Bronchus fibroblast of lung (primary cell): ENCODE results near the gene ZNF345. TPM values are rescaled to one million over a fixed set of nuclear protein-coding genes. Genes with fewer than 3 reads are reported as not detected.

Experiments used
- total RNA-seq: library from RNA; depleted of rRNA; stranded (reverse); fragments of >200 nt; gene quantifications from 2 replicates; pipeline ENCODE4 v1.2.3, GENCODE V29; 2015

Gene ZNF345
- total RNA-seq = 0.59 and 2.0 TPM in 2 replicates

DNA sequence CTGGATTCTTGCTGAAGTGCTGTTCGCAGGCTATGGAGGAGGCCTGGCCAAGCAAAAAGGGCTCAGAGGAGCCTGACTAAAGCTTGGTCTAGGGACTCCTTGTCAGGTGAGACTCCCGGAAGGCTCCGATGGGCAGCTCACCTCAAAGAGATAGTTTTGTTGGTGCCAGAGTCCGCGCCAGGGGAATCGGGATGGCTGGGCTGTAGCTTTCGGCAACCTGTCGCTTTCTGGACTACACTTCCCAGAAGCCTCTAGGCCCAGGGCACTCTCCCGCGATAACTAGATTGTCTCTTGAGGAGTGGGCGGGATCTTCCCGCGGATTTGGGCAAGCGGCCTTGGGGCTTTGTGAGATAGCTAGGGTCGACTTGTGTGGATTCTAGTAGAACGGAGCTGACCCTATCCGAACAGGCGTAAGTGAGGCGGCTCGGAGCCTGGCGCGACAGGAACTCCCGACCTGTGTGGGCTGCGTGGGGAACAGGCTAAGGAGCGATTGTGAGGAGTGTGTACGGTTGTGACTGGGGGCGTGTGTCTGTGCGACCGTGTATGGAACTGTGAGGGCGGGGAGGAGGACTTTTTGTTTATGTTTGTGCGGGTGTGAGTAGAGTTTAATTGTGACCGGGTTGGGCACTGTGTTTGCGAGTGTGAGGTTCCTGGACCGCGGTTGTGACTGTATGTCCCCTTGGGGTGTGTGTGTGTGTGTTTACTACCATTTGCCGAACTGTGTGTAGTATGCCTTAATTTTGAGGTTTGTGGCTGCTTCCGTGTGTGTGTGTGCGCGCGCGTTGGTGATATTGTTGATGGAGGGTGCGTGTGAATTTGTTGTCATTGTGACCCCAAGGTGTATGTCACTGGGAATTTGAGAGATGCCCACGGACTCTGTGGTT, at the start of gene ZNF345:
Gene ZNF345, plus strand, starts transcription at position 318 of the 884 bp plus-strand sequence. CDS start 25,955 bp downstream, outside the sequence.

DNA sequence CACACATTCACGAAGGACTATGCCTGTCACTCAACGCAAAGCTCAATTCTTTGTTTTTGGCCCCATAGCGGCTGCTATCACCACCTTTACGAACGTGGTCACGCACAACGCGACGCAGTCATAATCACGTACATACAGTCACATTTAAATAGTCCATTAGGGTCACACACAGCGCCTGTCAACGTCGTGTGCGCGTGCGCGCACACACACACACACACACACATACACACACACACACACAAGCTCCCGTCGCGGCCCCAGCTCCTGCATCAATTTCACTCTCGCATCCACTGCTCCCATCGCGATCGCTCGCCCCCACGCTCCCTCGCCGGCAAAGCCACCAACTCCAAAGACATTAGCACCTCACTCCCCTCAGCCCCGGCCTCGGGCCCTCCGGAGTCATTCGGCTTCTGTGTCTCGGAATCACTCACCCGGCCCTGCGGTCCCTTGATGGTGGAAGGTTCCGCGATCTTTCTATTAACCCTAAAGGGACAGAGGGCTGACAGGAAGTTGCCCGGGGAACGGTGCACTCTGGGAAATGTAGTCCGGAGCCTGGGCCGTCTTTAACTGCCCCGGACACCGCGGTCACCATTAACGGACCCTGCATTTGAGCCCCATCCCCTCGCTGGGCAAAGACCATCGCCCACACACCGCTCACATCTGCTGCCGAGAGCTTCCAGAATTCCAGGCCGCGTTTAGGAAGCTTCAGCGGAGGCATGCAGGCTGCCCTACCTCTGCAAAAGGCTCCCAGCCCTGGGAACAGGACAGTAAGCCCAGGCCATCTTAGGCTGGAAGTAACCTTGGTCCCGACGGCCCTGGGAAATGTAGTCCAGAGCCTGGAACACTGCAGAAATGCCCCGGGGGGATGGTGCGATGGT, 12.5 kb upstream of the ZNF345 start, which contains the start of gene ZNF790:
Gene ZNF790, minus strand, starts transcription at position 482 of the 878 bp plus-strand sequence. CDS start 12,768 bp downstream, outside the sequence.

DNA sequence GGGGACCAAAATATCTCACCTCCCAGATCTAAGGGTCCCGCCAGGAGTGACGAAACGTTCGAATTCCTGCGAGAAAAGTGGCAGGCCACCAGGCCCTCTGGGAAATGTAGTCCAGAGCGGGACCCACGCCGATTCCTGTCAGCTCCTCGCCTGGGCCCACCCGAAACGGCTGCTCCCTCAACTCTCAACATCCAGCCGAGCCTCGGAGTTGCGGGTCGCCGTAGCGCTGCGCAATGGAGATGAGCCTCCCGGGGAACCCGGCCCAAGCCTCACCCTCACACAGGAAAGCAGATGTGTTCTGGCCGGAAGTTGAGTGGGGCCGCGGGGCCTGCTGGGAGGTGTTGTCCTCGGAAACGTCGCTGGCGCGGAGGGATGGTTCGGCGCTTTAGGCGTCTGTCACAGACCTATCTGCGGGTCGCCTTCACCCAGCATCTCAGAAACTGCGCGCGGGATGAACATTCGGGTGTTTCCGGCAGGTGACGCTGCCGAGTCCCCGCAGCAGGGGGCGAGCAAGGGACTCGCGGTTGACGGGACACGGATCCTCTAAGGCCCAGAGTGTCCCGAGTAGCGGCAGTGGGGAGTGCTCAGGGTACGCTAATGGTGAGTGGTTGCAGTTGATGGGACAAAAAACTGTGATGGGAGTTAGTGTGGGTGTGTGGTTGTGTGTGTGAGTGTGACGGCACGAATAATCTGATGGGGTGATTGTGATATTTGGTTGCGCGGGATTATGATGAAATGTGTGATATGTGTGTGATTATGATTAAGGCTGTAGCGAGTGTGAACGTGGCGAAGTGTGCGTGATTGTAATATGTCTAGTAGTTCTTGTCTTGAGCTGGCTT, 65.5 kb downstream of the ZNF345 start, which contains the start of the genes ZNF568 and ZNF829:
Gene ZNF568, plus strand, starts transcription at position 341 of the 839 bp plus-strand sequence. CDS start 6,439 bp downstream, outside the sequence.
Gene ZNF829, minus strand, starts transcription at position 300 of the 839 bp plus-strand sequence. CDS start 1,124 bp downstream, outside the sequence.

Other genes starting within 250 kb of the ZNF345 start
- 5.4 and 6.2 TPM in 2 replicates for gene ZNF382, start 245.6 kb upstream of the ZNF345 start, total RNA-seq
- gene ZNF461, start 184.0 kb upstream of the ZNF345 start, total RNA-seq = 2.7 and 4.5 TPM in 2 replicates
- 2.4 and 2.7 TPM in 2 replicates for gene ZNF567, start 163.3 kb upstream of the ZNF345 start, total RNA-seq
- gene ZNF850, start 78.1 kb upstream of the ZNF345 start, total RNA-seq = 1.8 and 4.3 TPM in 2 replicates
- gene ZNF790, start 12.5 kb upstream of the ZNF345 start, total RNA-seq = 1.9 and 2.2 TPM in 2 replicates
- gene ZNF829, start 65.4 kb downstream of the ZNF345 start, total RNA-seq = 1.6 and 1.7 TPM in 2 replicates
- 5.5 and 7.7 TPM in 2 replicates for gene ZNF568, start 65.5 kb downstream of the ZNF345 start, total RNA-seq
- 2.4 and 4.7 TPM in 2 replicates for gene ZNF420, start 227.6 kb downstream of the ZNF345 start, total RNA-seq